GM12874 (cell line): Measurements from ENCODE around the gene TAS1R3.

Source experiments
- CTCF ChIP-seq: IDR thresholded peaks from 2 replicates; pipeline ENCODE4 v1.5.1; 2011; ENCODE audit warnings: low read depth, mild to moderate bottlenecking, control low read depth, low read length, moderate library complexity; ENCODE audit not compliant: insufficient read depth

The TAS1R3 gene

GRCh38 chr1:1337793-1338147 lies 6.7 kb downstream of the TAS1R3 start:
- no peak for TF ChIP-seq CTCF

GRCh38 chr1:1338278-1338677 lies 7.2 kb downstream of the TAS1R3 start:
- no peak for TF ChIP-seq CTCF

- no peak for TF ChIP-seq CTCF
Observed at GRCh38 chr1:1340185-1340584, 9.1 kb downstream of the TAS1R3 start.

- no peak for TF ChIP-seq CTCF
Observed at GRCh38 chr1:1340791-1341548, 9.9 kb downstream of the TAS1R3 start.

- TF ChIP-seq CTCF: no peak
Observed at GRCh38 chr1:1341549-1342021, 10.5 kb downstream of the TAS1R3 start.

GRCh38 chr1:1342061-1342562 lies 11.0 kb downstream of the TAS1R3 start:
- no peak for TF ChIP-seq CTCF

- no peak for TF ChIP-seq CTCF
Observed at GRCh38 chr1:1342584-1343115, 11.6 kb downstream of the TAS1R3 start.
